Prostate gland (tissue), 2 donors: ENCODE data around the gene AREG.

ENCODE experiments used
- POLR2A ChIP-seq: fragments of 450-650 bp; IDR thresholded peaks from one replicate; pipeline ENCODE4 v1.6.1; 2016; ENCODE audit warnings: antibody characterized with exemption, mild to moderate bottlenecking
- TF ChIP-seq, protein P1 (sequence below), 4 experiments: fragments of 200-600 bp in 2 of 4; fragments of 450-650 bp in 2 of 4; sonication (generic) in 2 of 4; IDR thresholded peaks; 1 replicate in 3 of 4; 2 replicates in 1 of 4; pipeline ENCODE4 v1.5.1; 2016 to 2019; ENCODE audit warnings: antibody characterized with exemption in 4 of 4, mild to moderate bottlenecking in 2 of 4, moderate library complexity in 2 of 4

DNA sequence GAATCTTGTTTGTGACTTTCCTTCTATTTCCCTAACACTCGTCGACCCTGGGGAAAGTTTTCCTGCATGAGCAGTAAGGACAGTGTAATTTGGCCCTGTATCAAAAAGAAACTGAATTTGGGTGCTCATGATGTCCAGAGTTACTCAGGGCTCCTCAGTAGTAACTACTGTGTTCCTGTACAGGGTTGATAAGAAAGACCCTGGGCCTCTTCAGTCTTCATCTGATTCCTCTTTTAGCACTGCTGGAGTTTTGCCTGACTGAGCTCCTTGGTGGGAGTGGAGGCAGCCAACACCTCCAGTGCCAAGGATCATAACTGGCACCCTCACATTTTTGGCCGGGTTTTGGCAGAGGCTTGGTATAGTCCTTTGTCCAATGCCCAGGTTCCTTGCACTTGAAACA lies 7.1 kb upstream of the AREG start:
- TF ChIP-seq, protein P1, sequence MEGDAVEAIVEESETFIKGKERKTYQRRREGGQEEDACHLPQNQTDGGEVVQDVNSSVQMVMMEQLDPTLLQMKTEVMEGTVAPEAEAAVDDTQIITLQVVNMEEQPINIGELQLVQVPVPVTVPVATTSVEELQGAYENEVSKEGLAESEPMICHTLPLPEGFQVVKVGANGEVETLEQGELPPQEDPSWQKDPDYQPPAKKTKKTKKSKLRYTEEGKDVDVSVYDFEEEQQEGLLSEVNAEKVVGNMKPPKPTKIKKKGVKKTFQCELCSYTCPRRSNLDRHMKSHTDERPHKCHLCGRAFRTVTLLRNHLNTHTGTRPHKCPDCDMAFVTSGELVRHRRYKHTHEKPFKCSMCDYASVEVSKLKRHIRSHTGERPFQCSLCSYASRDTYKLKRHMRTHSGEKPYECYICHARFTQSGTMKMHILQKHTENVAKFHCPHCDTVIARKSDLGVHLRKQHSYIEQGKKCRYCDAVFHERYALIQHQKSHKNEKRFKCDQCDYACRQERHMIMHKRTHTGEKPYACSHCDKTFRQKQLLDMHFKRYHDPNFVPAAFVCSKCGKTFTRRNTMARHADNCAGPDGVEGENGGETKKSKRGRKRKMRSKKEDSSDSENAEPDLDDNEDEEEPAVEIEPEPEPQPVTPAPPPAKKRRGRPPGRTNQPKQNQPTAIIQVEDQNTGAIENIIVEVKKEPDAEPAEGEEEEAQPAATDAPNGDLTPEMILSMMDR (IDR thresholded peaks at IDR 0.05) = no peak
- TF ChIP-seq POLR2A = no peak
